GM12878 (cell line): ENCODE data around the gene MMP24.

Source experiments
- BHLHE40 ChIP-seq, 2 experiments: fragments of 450-650 bp in 1 of 2; IDR thresholded peaks; 2 replicates each; pipeline ENCODE4 v1.6.1; 2011 to 2017; ENCODE audit warnings: low read depth in 2 of 2, borderline replicate concordance in 1 of 2, improper control_type of control experiment in 1 of 2, low read length in 1 of 2, mild to moderate bottlenecking in 1 of 2
- BRCA1 ChIP-seq: IDR thresholded peaks from 2 replicates; pipeline ENCODE4 v1.6.1; 2011; ENCODE audit warnings: low read depth, low read length, improper control_type of control experiment
- CBX3 ChIP-seq: fragments of 200-600 bp; sonication (generic); IDR thresholded peaks from 2 replicates; pipeline ENCODE4 v1.6.1; 2016; ENCODE audit warnings: low read depth, borderline replicate concordance
- MTA3 ChIP-seq: IDR thresholded peaks from 2 replicates; pipeline ENCODE4 v1.6.1; 2012; ENCODE audit warnings: low read length, inconsistent platforms, borderline replicate concordance
- POLR2AphosphoS2 ChIP-seq: IDR thresholded peaks from 2 replicates; pipeline ENCODE4 v1.6.1; 2011; ENCODE audit warnings: low read depth, mild to moderate bottlenecking, low read length, improper control_type of control experiment, moderate library complexity
- SIN3A ChIP-seq: IDR thresholded peaks from 2 replicates; pipeline ENCODE4 v1.6.1; 2012; ENCODE audit warnings: low read depth, low read length, improper control_type of control experiment
- SREBF2 ChIP-seq: IDR thresholded peaks from 2 replicates; pipeline ENCODE4 v1.6.1; 2012; ENCODE audit warnings: mild to moderate bottlenecking, low read length
- TF ChIP-seq, protein P1 (sequence below), 3 experiments: IDR thresholded peaks in 2 of 3; conservative IDR thresholded peaks in 1 of 3; 2 replicates each; pipeline ENCODE4 v1.5.1; 2011; ENCODE audit warnings: low read depth in 3 of 3, low read length in 3 of 3, mild to moderate bottlenecking in 3 of 3, control low read depth in 2 of 3, moderate library complexity in 2 of 3, inconsistent platforms in 1 of 3, mixed read lengths in 1 of 3; ENCODE audit not compliant: control insufficient read depth in 2 of 3, insufficient read depth in 1 of 3; ENCODE audit errors: extremely low read depth in 1 of 3

DNA sequence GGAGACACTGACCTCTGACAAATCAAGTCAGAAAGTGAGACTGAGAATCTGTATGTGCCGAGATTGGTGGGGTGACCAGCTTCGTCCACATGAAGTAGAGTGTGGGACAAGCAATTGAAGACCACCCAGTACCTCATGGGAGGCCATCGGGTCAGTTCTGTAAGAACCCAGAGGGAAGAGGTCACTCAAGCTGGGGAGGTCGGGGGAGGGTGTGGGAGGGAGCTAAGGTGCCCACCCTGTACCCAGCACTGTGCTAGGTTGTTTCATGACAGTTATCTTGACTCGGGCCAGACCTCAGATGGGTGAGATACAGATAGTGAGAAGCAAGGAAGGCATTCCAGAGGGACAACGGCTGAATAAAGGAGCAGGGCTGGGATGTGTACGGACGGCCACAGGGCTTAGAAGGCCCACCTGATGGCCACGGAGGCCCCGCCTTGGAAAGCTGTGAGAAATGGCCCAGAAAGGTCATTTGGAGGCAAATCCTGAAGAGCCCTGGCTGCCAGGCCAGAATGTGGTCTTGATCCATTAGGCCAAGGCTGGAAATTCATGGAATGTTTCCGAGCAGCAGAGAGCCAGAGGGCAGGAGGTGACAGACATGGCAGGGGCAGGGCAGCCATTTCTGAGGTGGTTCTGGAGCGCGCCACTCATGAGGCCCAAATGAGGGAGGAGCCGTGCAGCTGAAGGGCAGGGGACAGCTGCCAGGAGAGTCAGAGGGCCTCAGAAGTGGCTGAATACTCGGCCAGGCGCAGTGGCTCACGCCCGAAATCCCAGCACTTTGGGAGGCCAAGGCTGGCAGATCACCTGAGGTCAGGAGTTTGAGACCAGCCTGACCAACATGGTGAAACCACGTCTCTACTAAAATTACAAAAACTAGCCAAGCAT is 43.8 kb downstream of the MMP24 start:
- TF ChIP-seq POLR2AphosphoS2 (no peak), MTA3 (no peak), SREBF2 (no peak), BRCA1 (no peak), CBX3 (no peak), BHLHE40 (IDR thresholded peaks at IDR 0.05; ENCODE audit: borderline replicate concordance in 1 of 2, low read depth in 2 of 2, low read length in 1 of 2) (no peak), SIN3A (no peak)
- TF ChIP-seq, protein P1, sequence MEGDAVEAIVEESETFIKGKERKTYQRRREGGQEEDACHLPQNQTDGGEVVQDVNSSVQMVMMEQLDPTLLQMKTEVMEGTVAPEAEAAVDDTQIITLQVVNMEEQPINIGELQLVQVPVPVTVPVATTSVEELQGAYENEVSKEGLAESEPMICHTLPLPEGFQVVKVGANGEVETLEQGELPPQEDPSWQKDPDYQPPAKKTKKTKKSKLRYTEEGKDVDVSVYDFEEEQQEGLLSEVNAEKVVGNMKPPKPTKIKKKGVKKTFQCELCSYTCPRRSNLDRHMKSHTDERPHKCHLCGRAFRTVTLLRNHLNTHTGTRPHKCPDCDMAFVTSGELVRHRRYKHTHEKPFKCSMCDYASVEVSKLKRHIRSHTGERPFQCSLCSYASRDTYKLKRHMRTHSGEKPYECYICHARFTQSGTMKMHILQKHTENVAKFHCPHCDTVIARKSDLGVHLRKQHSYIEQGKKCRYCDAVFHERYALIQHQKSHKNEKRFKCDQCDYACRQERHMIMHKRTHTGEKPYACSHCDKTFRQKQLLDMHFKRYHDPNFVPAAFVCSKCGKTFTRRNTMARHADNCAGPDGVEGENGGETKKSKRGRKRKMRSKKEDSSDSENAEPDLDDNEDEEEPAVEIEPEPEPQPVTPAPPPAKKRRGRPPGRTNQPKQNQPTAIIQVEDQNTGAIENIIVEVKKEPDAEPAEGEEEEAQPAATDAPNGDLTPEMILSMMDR (IDR thresholded peaks at IDR 0.05 in 2 of 3, conservative IDR thresholded peaks at IDR 0.05 in 1 of 3; ENCODE audit: control insufficient read depth in 2 of 3, extremely low read depth in 1 of 3, insufficient read depth in 1 of 3, low read depth in 3 of 3, low read length in 3 of 3), result no peak
